K562 (cell line): ENCODE data around the gene RNF223. TPM values are rescaled to one million over a fixed set of nuclear protein-coding genes. Genes with fewer than 3 reads are reported as not detected.

Experiments used
- ATAC-seq: fragments of 200-7000 bp; cut with Tn5 transposase; 3 replicates; pipeline ENCODE4 v1.9.1; 2020; ENCODE audit warnings: moderate library complexity
- BruUV-seq: library from RNA; stranded (reverse); fragments of 400-500 nt; replicated peaks from 2 replicates; lab custom pipeline; 2021; lab: Mats Ljungman, UMichigan
- CTCF ChIA-PET: fragments of 300-600 bp; formaldehyde crosslinking; extraction: SDS; loops from one replicate; lab custom pipeline; 2021; ENCODE audit warnings: low intra/inter-chr PET ratio; lab: Yijun Ruan, JAX
- POLR2A ChIA-PET: fragments of 300-600, 350-650 bp; sonication (Branson Sonifier 250); formaldehyde crosslinking; extraction: SDS; loops from one replicate; lab custom pipeline; 2021; ENCODE audit warnings: antibody characterized with exemption, inconsistent platforms; lab: Yijun Ruan, JAX
- DNase-seq, 4 experiments: peaks; one replicate each; pipeline versions ENCODE4 v3.0.0 to v3.0.0-alpha.2; 2011 to 2018; ENCODE audit warnings: low spot score in 3 of 4, mixed read lengths in 3 of 4; ENCODE audit errors: extremely low read depth in 1 of 4
- FAIRE-seq: peaks from 2 replicates; lab custom pipeline; 2011; peaks lifted over from hg19 to GRCh38; lab: Jason Lieb, UNC
- H2AFZ ChIP-seq: 2 replicates; pipeline ENCODE4 v1.6.0; 2011; ENCODE audit warnings: low read depth, low read length, control low read depth, inconsistent platforms
- H3K27ac ChIP-seq: fragments of 200-600 bp; 3 replicates; pipeline ENCODE4 v1.8.0; 2011; ENCODE audit warnings: low read depth, mild to moderate bottlenecking, control low read depth, inconsistent platforms, low read length, moderate library complexity, mixed read lengths; ENCODE audit errors: extremely low read depth
- H3K27me3 ChIP-seq, 2 experiments: fragments of 300-600 bp in 1 of 2; 2 replicates in 1 of 2; 3 replicates in 1 of 2; pipeline versions ENCODE4 v1.6.0 to v1.8.0; 2011; ENCODE audit warnings: inconsistent platforms in 2 of 2, low read length in 2 of 2, mild to moderate bottlenecking in 1 of 2, mixed read lengths in 1 of 2, moderate library complexity in 1 of 2; ENCODE audit not compliant: control insufficient read depth in 2 of 2, insufficient read depth in 2 of 2
- H3K36me3 ChIP-seq: fragments of 300-600 bp; 3 replicates; pipeline ENCODE4 v1.8.0; 2011; ENCODE audit warnings: mild to moderate bottlenecking, low read length, inconsistent platforms; ENCODE audit not compliant: control insufficient read depth, insufficient read depth
- H3K4me1 ChIP-seq, 2 experiments: fragments of 200-600 bp in 1 of 2; replicated peaks in 1 of 2; 2 replicates in 1 of 2; 3 replicates in 1 of 2; pipeline versions ENCODE4 v1.5.1 to v1.8.0; 2011; ENCODE audit warnings: inconsistent platforms in 2 of 2, low read length in 2 of 2, mild to moderate bottlenecking in 1 of 2, mixed read lengths in 1 of 2, moderate library complexity in 1 of 2; ENCODE audit not compliant: control insufficient read depth in 2 of 2, insufficient read depth in 2 of 2
- H3K4me2 ChIP-seq: 2 replicates; pipeline ENCODE4 v1.6.1; 2011; ENCODE audit warnings: low read length, control low read depth, inconsistent platforms, mixed read lengths; ENCODE audit not compliant: insufficient read depth
- H3K4me3 ChIP-seq: fragments of 200-600 bp; sonication (generic), shearing (Covaris generic); 2 replicates; pipeline ENCODE4 v1.5.1; 2016; ENCODE audit warnings: control low read depth, inconsistent platforms
- H3K79me2 ChIP-seq: fragments of 200-600 bp; 3 replicates; pipeline ENCODE4 v1.8.0; 2011; ENCODE audit warnings: low read length, inconsistent platforms; ENCODE audit not compliant: control insufficient read depth, insufficient read depth
- H3K9ac ChIP-seq, 2 experiments: 2 replicates each; pipeline versions ENCODE4 v1.6.0 to v1.6.1; 2011; ENCODE audit warnings: low read depth in 2 of 2, low read length in 2 of 2, control low read depth in 1 of 2, inconsistent platforms in 1 of 2, mild to moderate bottlenecking in 1 of 2, mixed read lengths in 1 of 2; ENCODE audit not compliant: insufficient read depth in 1 of 2
- H3K9me1 ChIP-seq: one replicate; pipeline ENCODE4 v1.6.0; 2011; ENCODE audit warnings: inconsistent platforms, mild to moderate bottlenecking, low read length, moderate library complexity; ENCODE audit not compliant: control insufficient read depth, insufficient read depth
- H3K9me3 ChIP-seq: replicated peaks from 2 replicates; pipeline ENCODE4 v1.5.1; 2011; ENCODE audit warnings: low read depth, low read length, inconsistent platforms; ENCODE audit not compliant: control insufficient read depth, insufficient read depth
- H4K20me1 ChIP-seq: replicated peaks from 2 replicates; pipeline ENCODE4 v1.6.1; 2011; ENCODE audit warnings: low read length, inconsistent platforms, mixed read lengths; ENCODE audit not compliant: control insufficient read depth, insufficient read depth
- IRF2 ChIP-seq: sonication (generic); formaldehyde crosslinking; IDR thresholded peaks from 2 replicates; pipeline ENCODE4 v1.8.1; 2022; ENCODE audit warnings: mild to moderate bottlenecking, missing genetic modification reagents
- POLR2G ChIP-seq: fragments of 200-400 bp; formaldehyde crosslinking; IDR thresholded peaks from 2 replicates; pipeline ENCODE4 v1.6.1; 2017; ENCODE audit warnings: low read depth, mild to moderate bottlenecking, antibody characterized with exemption, low read length, moderate library complexity
- WGBS: fragments of 100-300 bp; shearing (Covaris generic); methylation state at CpG from one replicate; pipeline ENCODE4 v1.1.6; 2016; ENCODE audit warnings: low coverage, mixed read lengths; ENCODE audit not compliant: insufficient coverage; ENCODE audit errors: missing lambda C conversion rate; 5-methylcytosine and 5-hydroxymethylcytosine counted together
- in situ Hi-C: fragments of 300-500 bp; cut with MboI; formaldehyde crosslinking; loops from 4 replicates; pipeline ENCODE4 v1.15.0; 2018; ENCODE audit warnings: inconsistent platforms, mixed read lengths
- intact Hi-C: fragments of 100-400 bp; cut with micrococcal nuclease; formaldehyde crosslinking; loops from 2 replicates; pipeline ENCODE4 v1.14.2; 2022
- polyA plus RNA-seq, 8 experiments: library from polyadenylated mRNA; depleted of rRNA in 4 of 8; stranded (reverse) in 5 of 8; unstranded in 3 of 8; fragments of >200 nt; fragmentation: Nextera tagmentation in 2 of 8; fragmentation: Illumina TruSeq in 1 of 8; extraction: Ambion mirVana in 2 of 8; extraction: Trizol in 1 of 8; gene quantifications; 2 replicates each; pipeline versions ENCODE4 v1.2.1 to v1.2.3, GENCODE V29; 2011 to 2014; ENCODE audit warnings: inconsistent platforms in 1 of 8, missing spikeins in 1 of 8
- total RNA-seq, 7 experiments: library from RNA; depleted of rRNA in 6 of 7; stranded (reverse); fragments of >200 nt in 6 of 7; fragmentation: Illumina TruSeq in 2 of 7; extraction: Trizol in 2 of 7; gene quantifications; 2 replicates each; pipeline versions ENCODE4 v1.2.1 to v1.2.3, GENCODE V29; 2011 to 2021; ENCODE audit warnings: low replicate concordance in 1 of 7
- TF ChIP-seq, protein P1 (sequence below): sonication (generic); formaldehyde crosslinking; IDR thresholded peaks from 2 replicates; pipeline ENCODE4 v1.8.1; 2023; ENCODE audit warnings: mild to moderate bottlenecking, missing genetic modification reagents
- TF ChIP-seq, protein P2 (sequence below), 2 experiments: fragments of 250-450 bp in 1 of 2; fragments of 450-650 bp in 1 of 2; sonication (Bioruptor Pico) in 1 of 2; IDR thresholded peaks; 2 replicates each; pipeline versions ENCODE4 v1.6.1 to v1.8.0; 2016 to 2021; ENCODE audit warnings: mild to moderate bottlenecking in 2 of 2, moderate library complexity in 2 of 2, missing compliant biosample characterization in 1 of 2, missing genetic modification characterization in 1 of 2
- TF ChIP-seq, protein P3 (sequence below): fragments of 250-450 bp; sonication (Bioruptor Pico); IDR thresholded peaks from 2 replicates; pipeline ENCODE4 v1.8.0; 2021; ENCODE audit warnings: borderline replicate concordance, mild to moderate bottlenecking, moderate library complexity; ENCODE audit not compliant: poor library complexity, severe bottlenecking

RNF223 gene
- total and polyA plus RNA-seq, 9 of the 15 experiments (the other 6 are each of a cell fraction or from before 2014, with no cell fraction given): 0.04 to 0.32 TPM; not detected in 7

DNA sequence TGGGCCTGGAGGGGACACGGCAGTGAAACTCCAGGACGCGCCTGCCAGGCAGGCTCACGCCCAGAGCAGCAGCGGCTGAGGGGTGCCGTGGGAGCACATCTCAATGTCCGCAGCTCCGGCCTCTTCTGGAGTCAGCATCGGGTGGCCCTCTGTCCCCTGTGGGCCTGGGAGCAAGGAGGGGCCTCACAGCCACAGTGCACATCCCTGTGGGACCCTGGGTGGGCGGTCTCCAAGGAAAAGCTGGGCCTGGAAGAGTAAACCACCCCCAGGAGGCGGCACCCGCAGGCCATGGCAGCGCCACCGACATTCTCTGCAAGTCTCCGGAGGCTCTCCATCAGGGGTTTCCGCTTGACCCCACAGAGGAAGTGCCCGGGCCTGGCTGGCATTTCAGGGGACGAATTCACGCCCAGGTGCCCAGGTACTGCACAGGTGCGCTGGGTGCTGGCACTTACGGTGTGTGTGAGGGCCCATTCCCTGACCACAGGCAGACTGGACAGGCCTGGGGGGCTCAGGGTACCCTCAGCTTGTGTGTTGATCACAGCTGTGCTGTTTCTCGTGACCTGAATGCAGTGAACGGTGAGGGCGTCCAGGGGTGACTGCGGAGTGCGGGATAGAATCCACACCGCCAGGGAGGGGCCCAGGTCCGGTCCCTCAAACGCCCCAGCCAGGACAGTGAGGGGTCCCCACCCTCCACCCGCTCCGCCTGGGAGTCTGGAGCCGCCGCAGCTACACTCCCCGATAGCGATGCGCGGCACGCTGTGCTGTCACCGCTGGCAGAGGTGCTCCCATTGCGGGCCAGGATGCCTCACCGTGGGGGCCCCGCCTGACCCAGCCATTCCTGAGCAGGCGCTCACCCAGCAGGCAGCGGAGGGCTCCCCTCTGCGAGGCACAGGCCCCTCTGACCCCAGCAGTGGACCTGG lies 16.6 kb upstream of the RNF223 start:
- FAIRE-seq: no peak
- H3K4me3 ChIP-seq: no peak overlapping the region
- no peaks in the 10 kb centered on the region for H3K27me3 ChIP-seq
- no TSS peak for BruUV-seq
- H3K27ac ChIP-seq: no peak overlapping the region; the same call in 2 of the 3 replicates
- ChIA-PET POLR2A (interaction anchor here (0.7 kb wide), 1 partner anchor 15 kb away, joined by 3 read pairs; no protein-coding TSS in a partner anchor), CTCF (no interaction called here)
- H3K9me1 ChIP-seq: peaks cover 5% of the 10 kb centered on the region
- TF ChIP-seq, protein P1, sequence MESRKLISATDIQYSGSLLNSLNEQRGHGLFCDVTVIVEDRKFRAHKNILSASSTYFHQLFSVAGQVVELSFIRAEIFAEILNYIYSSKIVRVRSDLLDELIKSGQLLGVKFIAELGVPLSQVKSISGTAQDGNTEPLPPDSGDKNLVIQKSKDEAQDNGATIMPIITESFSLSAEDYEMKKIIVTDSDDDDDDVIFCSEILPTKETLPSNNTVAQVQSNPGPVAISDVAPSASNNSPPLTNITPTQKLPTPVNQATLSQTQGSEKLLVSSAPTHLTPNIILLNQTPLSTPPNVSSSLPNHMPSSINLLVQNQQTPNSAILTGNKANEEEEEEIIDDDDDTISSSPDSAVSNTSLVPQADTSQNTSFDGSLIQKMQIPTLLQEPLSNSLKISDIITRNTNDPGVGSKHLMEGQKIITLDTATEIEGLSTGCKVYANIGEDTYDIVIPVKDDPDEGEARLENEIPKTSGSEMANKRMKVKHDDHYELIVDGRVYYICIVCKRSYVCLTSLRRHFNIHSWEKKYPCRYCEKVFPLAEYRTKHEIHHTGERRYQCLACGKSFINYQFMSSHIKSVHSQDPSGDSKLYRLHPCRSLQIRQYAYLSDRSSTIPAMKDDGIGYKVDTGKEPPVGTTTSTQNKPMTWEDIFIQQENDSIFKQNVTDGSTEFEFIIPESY: peak; percentile 75; the same call in 1 of the 2 replicates
- TF ChIP-seq, protein P2, sequence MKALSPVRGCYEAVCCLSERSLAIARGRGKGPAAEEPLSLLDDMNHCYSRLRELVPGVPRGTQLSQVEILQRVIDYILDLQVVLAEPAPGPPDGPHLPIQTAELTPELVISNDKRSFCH (CRISPR knock-in tag; IDR thresholded peaks at IDR 0.05): no peak
- TF ChIP-seq, protein P2 (tag; IDR thresholded peaks at IDR 0.05): no peak
- TF ChIP-seq POLR2G (peak; percentile 55), IRF2 (CRISPR knock-in tag) (0 out of 2 replicates have a peak, but pooled peaks have one; percentile 49)
- TF ChIP-seq, protein P3, sequence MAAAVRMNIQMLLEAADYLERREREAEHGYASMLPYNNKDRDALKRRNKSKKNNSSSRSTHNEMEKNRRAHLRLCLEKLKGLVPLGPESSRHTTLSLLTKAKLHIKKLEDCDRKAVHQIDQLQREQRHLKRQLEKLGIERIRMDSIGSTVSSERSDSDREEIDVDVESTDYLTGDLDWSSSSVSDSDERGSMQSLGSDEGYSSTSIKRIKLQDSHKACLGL: no peak
- in situ Hi-C loops (no loop called here), intact Hi-C loops (no loop called here)
- no peak overlapping the region for H2AFZ ChIP-seq
- 95% methylated on average over 28 of the region's 45 CpGs for WGBS
- H3K79me2 ChIP-seq: no peaks in the 10 kb centered on the region
- H3K36me3 ChIP-seq: peaks cover 12% of the 10 kb centered on the region; the same call in 1 of the 3 replicates
- H3K4me2 ChIP-seq: no peak overlapping the region
- peaks cover 2% of the 10 kb centered on the region; the same call in 1 of the 2 replicates for H3K9me3 ChIP-seq
- H4K20me1 ChIP-seq: no peaks in the 10 kb centered on the region
- H3K9ac ChIP-seq: no peak overlapping the region
- no peak for ATAC-seq
- no peak for DNase-seq
- peaks cover 0 to 60% of the 10 kb centered on the region in 2 experiments; a peak in 3 of 5 replicates for H3K4me1 ChIP-seq
